ENCODE measurements around the gene PRRT1.

GRCh38 chr6:32146287-32146686 is 5.5 kb downstream of the PRRT1 start:
- TF ChIP-seq CTCF (IDR thresholded peaks at IDR 0.05) (no peak), POLR2A (IDR thresholded peaks at IDR 0.05) (no peak)

All from upper lobe of left lung (tissue), 4 donors.